ENCODE data around the gene ARPP21. TPM values are rescaled to one million over a fixed set of nuclear protein-coding genes. Genes with fewer than 3 reads are reported as not detected.

ARPP21 gene
- total RNA-seq, 4 donors from 2014 or later, result under 0.01 to 0.33 (median 0.13) TPM; not detected in 1

DNA sequence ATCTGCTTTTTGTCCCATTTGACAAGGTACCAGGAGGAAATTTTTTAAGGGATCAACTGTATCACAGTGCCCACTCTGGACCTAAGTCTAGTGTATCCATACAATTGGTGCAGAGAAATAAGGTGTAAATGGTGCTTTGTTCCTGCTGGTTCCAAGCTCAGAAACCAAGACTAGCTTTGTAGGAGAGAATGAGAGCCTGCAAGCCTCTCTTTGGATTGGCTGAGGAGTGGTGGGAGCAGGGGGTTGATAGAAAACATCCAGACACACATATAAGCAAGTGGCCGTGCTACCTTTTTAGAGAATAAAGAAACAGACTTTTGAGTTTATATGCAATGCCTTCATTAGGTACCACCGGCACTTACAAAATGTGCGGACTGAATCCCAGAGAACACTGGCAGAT, 45.8 kb downstream of the ARPP21 start:
- no peak for DNase-seq (ENCODE audit: extremely low spot score)
- H3K4me3 ChIP-seq, result no peak overlapping the region
- H3K27me3 ChIP-seq, result no peaks in the 10 kb centered on the region
- H3K36me3 ChIP-seq, result no peaks in the 10 kb centered on the region
- no peak overlapping the region for H3K27ac ChIP-seq (replicated peaks in 1 of 4)
- TF ChIP-seq EP300 (IDR thresholded peaks at IDR 0.05), result no peak
- no peak for TF ChIP-seq POLR2AphosphoS5 (IDR thresholded peaks at IDR 0.05)
- TF ChIP-seq, protein P1, sequence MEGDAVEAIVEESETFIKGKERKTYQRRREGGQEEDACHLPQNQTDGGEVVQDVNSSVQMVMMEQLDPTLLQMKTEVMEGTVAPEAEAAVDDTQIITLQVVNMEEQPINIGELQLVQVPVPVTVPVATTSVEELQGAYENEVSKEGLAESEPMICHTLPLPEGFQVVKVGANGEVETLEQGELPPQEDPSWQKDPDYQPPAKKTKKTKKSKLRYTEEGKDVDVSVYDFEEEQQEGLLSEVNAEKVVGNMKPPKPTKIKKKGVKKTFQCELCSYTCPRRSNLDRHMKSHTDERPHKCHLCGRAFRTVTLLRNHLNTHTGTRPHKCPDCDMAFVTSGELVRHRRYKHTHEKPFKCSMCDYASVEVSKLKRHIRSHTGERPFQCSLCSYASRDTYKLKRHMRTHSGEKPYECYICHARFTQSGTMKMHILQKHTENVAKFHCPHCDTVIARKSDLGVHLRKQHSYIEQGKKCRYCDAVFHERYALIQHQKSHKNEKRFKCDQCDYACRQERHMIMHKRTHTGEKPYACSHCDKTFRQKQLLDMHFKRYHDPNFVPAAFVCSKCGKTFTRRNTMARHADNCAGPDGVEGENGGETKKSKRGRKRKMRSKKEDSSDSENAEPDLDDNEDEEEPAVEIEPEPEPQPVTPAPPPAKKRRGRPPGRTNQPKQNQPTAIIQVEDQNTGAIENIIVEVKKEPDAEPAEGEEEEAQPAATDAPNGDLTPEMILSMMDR (IDR thresholded peaks at IDR 0.05), result no peak
- TF ChIP-seq POLR2A (IDR thresholded peaks at IDR 0.05; ENCODE audit: low read depth), result no peak
- H3K9me3 ChIP-seq, result no peaks in the 10 kb centered on the region
- 93% methylated on average over 3 of the region's 3 CpGs for WGBS
- H3K4me1 ChIP-seq, result no peaks in the 10 kb centered on the region
- intact Hi-C loops (cut with DNase I), result no loop called here

DNA sequence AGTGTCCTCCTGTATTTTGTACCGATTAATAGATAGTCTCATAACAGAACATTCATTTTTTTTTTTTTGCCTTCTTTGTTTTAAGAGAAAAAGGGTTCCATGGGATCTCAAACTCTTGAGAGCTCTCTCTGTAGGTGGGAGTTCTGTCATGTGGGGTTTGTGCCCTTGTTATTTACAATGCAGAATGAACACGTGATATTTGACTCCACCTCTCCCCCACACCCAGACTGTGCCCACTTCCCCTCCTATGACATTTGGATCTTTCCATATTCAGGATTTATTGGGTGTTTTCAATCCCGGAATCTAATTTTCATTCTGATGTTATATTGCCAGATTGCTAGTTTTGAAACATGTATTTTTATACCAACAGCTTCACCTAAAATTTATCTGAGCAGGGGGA, 49.5 kb downstream of the ARPP21 start:
- no peaks in the 10 kb centered on the region for H3K4me1 ChIP-seq

DNA sequence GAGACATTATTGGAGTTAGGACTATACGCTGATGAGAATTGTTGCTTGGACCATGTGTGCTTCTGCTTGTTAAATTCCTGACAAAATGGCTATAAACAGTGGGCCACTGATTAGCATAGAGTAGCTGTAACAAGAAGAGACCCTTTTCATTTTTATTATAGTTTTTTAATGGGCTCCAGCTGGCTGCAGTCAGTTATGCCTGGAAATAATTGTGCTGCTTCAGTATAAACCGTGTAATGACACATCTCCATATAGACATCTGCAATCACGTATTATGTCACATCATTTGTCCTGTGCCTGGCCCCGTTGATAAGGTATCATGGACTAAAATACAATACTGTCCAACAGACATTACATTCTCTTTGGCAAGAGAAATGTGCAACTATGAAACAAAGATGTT, 50.9 kb downstream of the ARPP21 start:
- WGBS, result 59% methylated on average over 4 of the region's 4 CpGs
- Histone ChIP-seq H3K27me3 (no peaks in the 10 kb centered on the region), H3K9me3 (no peaks in the 10 kb centered on the region), H3K4me1 (no peaks in the 10 kb centered on the region), H3K27ac (replicated peaks in 1 of 4) (no peak overlapping the region), H3K4me3 (no peak overlapping the region), H3K36me3 (no peaks in the 10 kb centered on the region)
- TF ChIP-seq, protein P1 (IDR thresholded peaks at IDR 0.05), result no peak
- no peak for DNase-seq (ENCODE audit: extremely low spot score)
- intact Hi-C loops (cut with DNase I), result no loop called here

More for the DNA sequence above, 49.5 kb downstream of the ARPP21 start:
- no peak for DNase-seq (ENCODE audit: extremely low spot score)
- no peak overlapping the region for H3K27ac ChIP-seq (replicated peaks in 1 of 4)
- TF ChIP-seq EP300 (IDR thresholded peaks at IDR 0.05) (no peak), POLR2AphosphoS5 (IDR thresholded peaks at IDR 0.05) (no peak), POLR2A (IDR thresholded peaks at IDR 0.05; ENCODE audit: low read depth) (no peak)
- TF ChIP-seq, protein P1 (IDR thresholded peaks at IDR 0.05), result no peak
- no peak overlapping the region for H3K4me3 ChIP-seq
- no peaks in the 10 kb centered on the region for H3K36me3 ChIP-seq
- intact Hi-C loops (cut with DNase I), result no loop called here
- no peaks in the 10 kb centered on the region for H3K9me3 ChIP-seq
- WGBS, result 81% methylated on average over 3 of the region's 3 CpGs
- H3K27me3 ChIP-seq, result no peaks in the 10 kb centered on the region

DNA sequence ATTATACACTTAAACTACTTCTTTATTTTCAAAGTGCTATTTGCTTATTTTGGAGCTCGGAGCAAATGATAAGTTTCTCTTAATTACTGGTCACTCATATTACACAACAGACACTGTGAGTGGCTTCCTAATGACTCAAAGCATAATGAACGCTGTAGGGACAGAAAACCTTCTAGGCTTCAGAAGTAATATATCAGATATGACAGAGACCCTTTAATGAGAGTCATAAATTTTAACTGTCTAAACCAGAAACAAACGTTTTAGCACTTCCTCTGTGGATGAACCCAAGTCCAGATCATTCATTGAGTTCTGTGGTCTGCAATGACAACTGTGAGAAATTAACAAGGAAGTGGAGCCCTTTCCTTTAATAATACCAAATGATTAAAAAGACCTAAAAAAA, 66.6 kb downstream of the ARPP21 start:
- no peak for DNase-seq (ENCODE audit: extremely low spot score)
- 61% methylated on average over 3 of the region's 3 CpGs for WGBS
- no peaks in the 10 kb centered on the region for H3K36me3 ChIP-seq
- no peak overlapping the region for H3K4me3 ChIP-seq
- no peak overlapping the region for H3K27ac ChIP-seq (replicated peaks in 1 of 4)
- TF ChIP-seq, protein P1 (IDR thresholded peaks at IDR 0.05), result no peak
- TF ChIP-seq POLR2AphosphoS5 (IDR thresholded peaks at IDR 0.05), result no peak
- TF ChIP-seq EP300 (IDR thresholded peaks at IDR 0.05), result no peak
- no peak for TF ChIP-seq POLR2A (IDR thresholded peaks at IDR 0.05; ENCODE audit: low read depth)
- no peaks in the 10 kb centered on the region for H3K9me3 ChIP-seq
- no peaks in the 10 kb centered on the region for H3K4me1 ChIP-seq
- intact Hi-C loops (cut with DNase I), result no loop called here
- H3K27me3 ChIP-seq, result no peaks in the 10 kb centered on the region

DNA sequence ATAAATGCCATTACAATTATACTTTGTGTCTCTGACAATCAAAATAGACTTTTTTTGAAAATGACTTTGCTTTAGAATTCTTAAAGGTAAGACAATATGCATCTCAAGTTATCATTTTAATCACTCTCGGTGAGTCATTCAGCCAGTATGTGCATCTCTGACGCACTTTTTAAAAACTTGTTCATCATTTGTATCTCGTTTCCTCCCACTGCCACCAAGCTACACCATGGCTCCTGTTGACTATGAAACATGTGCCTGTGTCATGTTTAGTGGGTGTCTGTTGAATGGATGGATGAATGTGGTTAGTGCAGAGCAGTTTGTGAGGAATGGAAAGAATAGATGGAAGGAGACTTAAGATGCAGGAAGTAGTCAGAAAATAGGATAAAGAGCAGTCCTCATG, 68.6 kb downstream of the ARPP21 start:
- WGBS, result 85% methylated on average over 3 of the region's 3 CpGs
- no peak overlapping the region for H3K27ac ChIP-seq (replicated peaks in 1 of 4)
- intact Hi-C loops (cut with DNase I), result no loop called here
- no peaks in the 10 kb centered on the region for H3K27me3 ChIP-seq
- H3K4me3 ChIP-seq, result no peak overlapping the region
- H3K9me3 ChIP-seq, result no peaks in the 10 kb centered on the region
- TF ChIP-seq, protein P1 (IDR thresholded peaks at IDR 0.05), result no peak
- TF ChIP-seq POLR2AphosphoS5 (IDR thresholded peaks at IDR 0.05) (no peak), POLR2A (IDR thresholded peaks at IDR 0.05; ENCODE audit: low read depth) (no peak), EP300 (IDR thresholded peaks at IDR 0.05) (no peak)
- no peaks in the 10 kb centered on the region for H3K4me1 ChIP-seq
- no peak for DNase-seq (ENCODE audit: extremely low spot score)
- H3K36me3 ChIP-seq, result no peaks in the 10 kb centered on the region
